SKM-1 (cell line): ENCODE measurements around the gene TNFAIP3.

Source experiments
- DNase-seq: peaks from one replicate; lab custom pipeline; 2025; ENCODE audit not compliant: unreplicated experiment; lab: John Stamatoyannopoulos, UW

TNFAIP3 gene

DNA sequence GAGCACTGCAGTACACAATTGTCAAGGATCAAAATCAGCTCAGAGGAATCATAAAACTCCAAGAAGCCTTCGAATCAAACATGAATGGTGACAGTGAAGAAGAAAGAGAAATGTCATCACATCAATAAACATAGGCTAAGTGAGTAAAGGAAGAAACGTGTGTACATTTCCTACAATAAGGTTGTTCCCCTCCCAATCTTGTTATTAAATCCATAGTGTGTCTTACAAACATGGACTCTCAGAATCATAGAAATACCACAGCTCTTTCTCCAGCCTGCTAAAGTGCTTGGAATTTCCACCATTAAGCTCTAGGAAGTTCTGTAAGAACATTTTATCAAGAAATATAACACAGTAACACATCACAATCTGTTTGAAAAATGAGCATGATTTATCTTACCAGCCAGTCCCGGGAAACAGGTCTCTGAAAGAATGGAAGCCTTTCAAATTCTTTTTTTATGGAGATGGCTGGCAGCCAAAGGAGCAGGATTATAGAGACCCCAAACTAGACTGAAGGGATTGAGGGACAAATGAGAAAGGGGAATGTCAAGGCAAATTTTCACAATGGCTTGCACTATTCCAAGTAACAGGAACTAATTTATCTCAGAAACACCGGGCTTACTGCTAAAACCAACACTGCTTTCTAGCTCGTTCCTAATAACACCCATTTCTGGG is 4.5 kb upstream of the TNFAIP3 start:
- DNase-seq: no peak

DNA sequence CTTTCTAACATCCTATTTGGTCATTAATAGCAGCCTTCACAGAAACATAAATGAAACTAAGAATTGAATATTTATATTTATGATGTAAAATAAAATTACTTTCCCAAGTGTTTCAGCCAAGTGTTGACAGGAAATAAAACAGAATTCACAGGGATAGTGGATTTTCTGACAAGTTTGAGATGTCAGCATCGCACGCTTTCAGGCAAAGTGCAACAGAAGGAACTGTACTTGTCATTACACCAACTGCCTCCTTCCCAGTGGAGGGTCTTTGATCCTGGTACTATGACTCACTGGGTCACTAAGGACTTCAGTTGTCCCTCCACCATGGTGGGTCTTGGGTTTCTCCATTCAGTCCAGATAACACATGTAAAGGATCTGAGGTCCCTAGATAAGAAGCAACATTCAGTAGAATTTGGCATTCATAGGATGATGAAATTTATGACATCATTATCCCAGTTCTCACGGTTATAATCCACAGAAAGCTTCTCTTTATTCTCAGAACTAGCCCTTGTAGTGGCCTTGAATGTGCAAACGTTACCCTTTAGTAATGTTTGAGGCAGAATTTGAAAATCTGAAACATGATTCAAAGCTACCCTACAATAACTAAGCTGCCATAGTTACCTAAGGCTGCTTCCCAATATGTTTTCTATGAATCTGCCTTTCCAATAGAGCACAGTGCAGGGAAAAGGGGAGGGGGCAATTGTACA is 3.8 kb upstream of the TNFAIP3 start:
- DNase-seq: no peak

- DNase-seq: no peak
Observed at GRCh38 chr6:137864812-137865508, 2.1 kb upstream of the TNFAIP3 start.

DNA sequence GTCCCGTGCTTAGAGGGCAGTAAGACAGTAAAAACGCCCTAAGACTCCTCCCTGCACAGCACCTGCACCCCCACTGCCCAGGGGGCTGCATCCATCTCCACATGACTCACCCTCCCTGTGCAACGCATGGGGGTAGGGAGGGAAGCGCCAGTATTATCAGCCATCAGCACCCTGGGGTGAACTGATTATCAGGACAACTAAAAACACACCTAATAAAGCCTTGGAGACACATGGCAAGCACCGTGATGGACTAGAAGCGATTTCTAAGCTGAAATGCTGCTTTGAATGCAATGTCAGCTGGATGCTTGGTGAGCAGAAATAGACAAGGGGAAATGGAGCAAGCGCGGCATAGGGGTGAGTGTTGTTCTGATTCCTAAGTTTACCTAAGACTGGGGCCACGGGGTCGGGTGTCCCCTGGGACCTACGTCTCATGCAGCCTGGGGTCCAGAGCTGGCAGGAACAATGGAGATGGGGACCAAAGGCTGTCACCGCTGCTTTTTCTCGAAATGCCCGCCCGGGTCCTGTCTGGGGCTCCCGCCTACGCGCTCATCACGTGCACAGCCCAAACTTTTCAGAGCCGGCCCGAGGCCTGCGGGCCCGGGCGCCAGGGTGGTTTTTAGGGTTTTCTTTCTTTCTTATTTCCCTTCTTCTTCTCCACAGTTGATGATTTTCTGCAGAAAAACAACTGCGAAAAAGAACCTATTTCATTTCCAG is 702 bp upstream of the TNFAIP3 start:
- no peak for DNase-seq

DNA sequence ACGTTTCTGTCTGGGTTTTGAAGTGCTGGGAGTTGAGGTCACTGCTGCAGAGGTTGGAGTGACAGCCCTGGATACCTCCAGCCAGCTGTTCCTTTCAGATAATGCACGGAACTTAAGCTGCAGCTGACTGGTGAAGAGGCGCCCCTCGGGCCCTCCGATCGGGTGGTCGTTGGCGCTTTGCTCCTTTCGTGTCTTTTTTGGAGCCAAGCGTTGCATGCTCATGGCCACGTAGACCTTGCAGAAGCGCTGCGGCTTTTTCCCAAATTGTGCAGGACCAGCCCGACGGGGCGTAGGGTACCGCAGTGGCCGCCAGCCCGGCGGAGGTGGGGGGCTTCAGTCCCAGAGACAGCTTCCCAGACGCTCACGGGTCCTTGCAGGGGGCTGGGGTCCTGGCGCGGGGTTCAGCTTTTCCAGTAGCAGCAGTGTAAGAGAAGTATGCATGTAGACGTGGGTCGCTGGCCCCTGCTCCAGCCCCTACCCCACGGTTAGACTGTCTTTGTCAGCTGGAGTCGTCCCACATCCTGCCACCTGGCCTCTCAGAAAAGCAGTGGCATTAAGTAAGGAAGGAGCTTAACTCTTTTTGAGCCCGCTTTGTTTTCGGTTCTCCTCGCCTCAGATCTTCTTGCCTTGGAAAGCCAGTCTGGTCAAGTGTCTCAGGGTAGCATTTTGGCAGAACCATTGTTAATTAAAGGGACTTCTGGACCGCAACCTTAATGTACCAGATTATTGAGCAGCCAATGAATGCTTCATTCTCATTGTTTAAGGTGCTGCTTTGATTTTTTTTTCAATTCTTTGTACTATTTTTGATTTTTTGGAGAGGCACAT is 838 bp downstream of the TNFAIP3 start:
- DNase-seq: no peak

- DNase-seq: no peak
Observed at GRCh38 chr6:137868721-137869548, 1.9 kb downstream of the TNFAIP3 start.

GRCh38 chr6:137869549-137870307 is 2.7 kb downstream of the TNFAIP3 start:
- DNase-seq: no peak

DNA sequence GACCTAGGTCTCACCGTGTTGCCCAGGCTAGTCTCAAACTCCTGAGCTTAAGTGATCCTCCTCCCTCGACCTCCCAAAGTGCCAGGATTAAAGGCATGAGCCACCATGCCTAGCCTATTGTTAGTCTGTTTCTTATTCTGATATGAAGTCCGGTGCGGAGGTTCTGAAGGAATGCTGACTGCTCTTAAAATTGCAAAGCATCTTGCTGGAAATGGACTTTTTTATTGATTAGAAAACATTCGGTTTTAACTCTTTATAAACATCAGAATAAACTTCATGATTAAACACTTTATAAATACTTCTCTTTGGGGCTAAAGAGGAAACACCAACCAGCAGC is 3.2 kb downstream of the TNFAIP3 start:
- DNase-seq: no peak

DNA sequence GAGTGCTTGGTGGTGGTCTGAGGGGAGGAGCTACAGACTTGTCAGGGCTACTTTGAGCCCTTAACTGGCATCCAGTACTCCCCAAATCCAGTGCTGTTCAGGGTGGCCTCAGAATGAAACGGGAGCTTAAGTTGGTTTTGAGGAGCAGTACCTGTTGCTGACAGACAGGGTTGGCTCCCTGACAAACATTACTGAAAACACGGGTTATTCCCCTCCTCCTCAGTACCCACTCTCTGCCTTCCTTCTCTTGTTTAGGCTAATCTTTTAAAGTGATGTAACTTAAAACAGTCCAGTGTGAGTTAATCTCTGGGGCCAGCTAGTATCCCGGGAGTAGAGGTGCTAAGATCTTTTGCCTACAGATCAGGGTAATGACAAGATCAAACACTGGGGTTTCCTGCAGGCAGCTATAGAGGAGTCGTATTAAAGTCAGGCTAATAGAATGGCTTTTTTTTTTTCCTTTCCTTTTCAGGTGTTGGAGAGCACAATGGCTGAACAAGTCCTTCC is 3.7 kb downstream of the TNFAIP3 start:
- DNase-seq: no peak

DNA sequence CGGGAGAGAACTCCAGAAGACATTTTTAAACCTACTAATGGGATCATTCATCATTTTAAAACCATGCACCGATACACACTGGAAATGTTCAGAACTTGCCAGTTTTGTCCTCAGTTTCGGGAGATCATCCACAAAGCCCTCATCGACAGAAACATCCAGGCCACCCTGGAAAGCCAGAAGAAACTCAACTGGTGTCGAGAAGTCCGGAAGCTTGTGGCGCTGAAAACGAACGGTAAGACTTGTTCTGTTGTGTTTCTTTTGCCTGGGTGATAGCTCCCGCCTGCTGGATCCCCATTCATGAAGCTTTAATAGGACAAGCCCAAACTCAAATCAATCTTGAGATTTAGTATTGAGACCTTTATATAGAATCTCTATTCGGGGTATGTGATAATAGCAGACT is 4.2 kb downstream of the TNFAIP3 start:
- no peak for DNase-seq

DNA sequence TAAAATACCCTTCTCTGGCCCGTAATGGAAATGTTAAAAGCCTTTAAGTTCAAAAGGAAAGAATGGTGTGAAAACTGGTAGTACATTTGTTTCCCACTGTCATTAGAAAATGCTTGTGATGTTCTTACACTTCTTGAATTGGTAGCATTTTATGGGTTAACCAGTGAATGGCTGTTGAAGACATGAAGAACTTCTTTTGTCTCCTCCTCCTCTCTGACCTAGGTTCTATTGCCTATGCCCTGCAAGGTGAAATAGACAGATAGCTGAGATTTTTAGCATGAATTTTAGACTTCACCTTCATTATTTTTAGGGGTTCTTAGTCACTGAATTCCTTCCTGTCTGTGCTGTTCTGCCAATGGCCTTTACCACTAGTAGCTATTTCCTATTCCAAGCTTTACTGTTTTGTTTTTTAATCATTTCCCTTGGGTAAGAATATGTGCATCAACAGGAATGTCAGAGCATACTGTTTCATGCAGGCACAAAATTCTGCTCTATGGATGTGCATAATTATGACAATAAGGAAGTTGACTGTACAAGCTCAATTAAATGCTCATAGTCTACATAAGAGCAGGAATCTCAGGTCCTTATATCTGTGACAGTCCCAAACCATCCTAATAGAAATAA is 4.9 kb downstream of the TNFAIP3 start:
- no peak for DNase-seq

GRCh38 chr6:137872581-137873115 is 5.6 kb downstream of the TNFAIP3 start:
- DNase-seq: no peak

- DNase-seq: peak; percentile 66
Observed at GRCh38 chr6:137873273-137873762, 6.3 kb downstream of the TNFAIP3 start.

- DNase-seq: no peak
Observed at GRCh38 chr6:137874204-137875057, 7.4 kb downstream of the TNFAIP3 start.

GRCh38 chr6:137875058-137875520 is 8.0 kb downstream of the TNFAIP3 start:
- DNase-seq: no peak

GRCh38 chr6:137875606-137876005 is 8.5 kb downstream of the TNFAIP3 start:
- no peak for DNase-seq

DNA sequence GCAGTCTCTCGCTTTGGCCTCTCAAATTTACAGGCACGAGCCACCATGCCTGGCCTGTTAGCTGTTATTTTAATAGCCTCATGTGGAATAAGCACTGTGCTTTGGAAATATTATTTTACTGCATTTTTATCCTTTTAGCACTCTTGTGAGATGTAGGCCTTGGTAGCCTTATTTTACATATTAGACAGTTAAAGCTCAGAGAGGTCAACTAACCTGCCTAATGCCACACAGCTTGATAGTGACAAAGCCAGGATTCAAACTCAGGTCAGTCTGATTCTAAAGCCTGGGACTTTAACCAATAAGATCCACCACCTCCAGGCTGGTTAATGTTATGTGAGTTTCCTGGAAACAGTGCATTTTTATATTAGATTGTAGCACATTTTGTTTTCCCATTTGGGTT is 9.5 kb downstream of the TNFAIP3 start:
- DNase-seq: no peak
